Kasumi-1 (cell line): ENCODE measurements around the gene ELFN1.
A peak's percentile ranks its signal among the peaks of the same experiment; 100 is the strongest.

ENCODE experiments used
- DNase-seq, 2 experiments: peaks; one replicate each; lab custom pipeline; 2025; lab: John Stamatoyannopoulos, UW

Gene ELFN1

GRCh38 chr7:1725766-1726630, 55.9 kb downstream of the ELFN1 start:
- no peak for DNase-seq

- no peak for DNase-seq
Observed at GRCh38 chr7:1727079-1727478, 57.0 kb downstream of the ELFN1 start.

- no peak for DNase-seq
Observed at GRCh38 chr7:1727812-1728570, 57.9 kb downstream of the ELFN1 start.

GRCh38 chr7:1729183-1729582, 59.1 kb downstream of the ELFN1 start:
- DNase-seq, result no peak

GRCh38 chr7:1729773-1730172, 59.7 kb downstream of the ELFN1 start:
- DNase-seq, result no peak

GRCh38 chr7:1732072-1732471, 62.0 kb downstream of the ELFN1 start:
- no peak for DNase-seq

GRCh38 chr7:1732645-1733044, 62.6 kb downstream of the ELFN1 start:
- DNase-seq, result no peak

GRCh38 chr7:1733206-1733907, 63.3 kb downstream of the ELFN1 start:
- no peak for DNase-seq

GRCh38 chr7:1733908-1734730, 64.0 kb downstream of the ELFN1 start:
- no peak for DNase-seq

GRCh38 chr7:1735262-1735661, 65.2 kb downstream of the ELFN1 start:
- peak in 1 of 2 experiments; percentile 1 for DNase-seq

GRCh38 chr7:1735806-1736483, 65.9 kb downstream of the ELFN1 start:
- no peak for DNase-seq

GRCh38 chr7:1736484-1736817, 66.4 kb downstream of the ELFN1 start:
- DNase-seq, result no peak

GRCh38 chr7:1736830-1737229, 66.8 kb downstream of the ELFN1 start:
- no peak for DNase-seq

GRCh38 chr7:1737523-1737922, 67.4 kb downstream of the ELFN1 start:
- DNase-seq, result no peak

GRCh38 chr7:1737956-1738355, 67.9 kb downstream of the ELFN1 start:
- no peak for DNase-seq

GRCh38 chr7:1738511-1738910, 68.4 kb downstream of the ELFN1 start:
- DNase-seq, result peak; percentile 0 to 1

GRCh38 chr7:1738956-1739355, 68.9 kb downstream of the ELFN1 start:
- no peak for DNase-seq

- DNase-seq, result no peak
Observed at GRCh38 chr7:1739593-1739992, 69.5 kb downstream of the ELFN1 start.

GRCh38 chr7:1740214-1740613, 70.1 kb downstream of the ELFN1 start:
- DNase-seq, result no peak

- DNase-seq, result no peak
Observed at GRCh38 chr7:1741246-1741645, 71.2 kb downstream of the ELFN1 start.
